Ramos (cell line): ENCODE results near the gene PODXL.

ENCODE experiments used
- in situ Hi-C: fragments of 300-500 bp; cut with MboI; formaldehyde crosslinking; loops from one replicate; pipeline ENCODE4 v1.14.3; 2022; ENCODE audit warnings: low sequenced_read_pairs; ENCODE audit not compliant: unreplicated experiment

PODXL gene

GRCh38 chr7:131556053-131556908, at the start of gene PODXL:
TSS of gene PODXL (minus strand) at chr7:131556628. CDS start at chr7:131556359, 269 bp downstream.
- in situ Hi-C loops = no loop called here

DNA sequence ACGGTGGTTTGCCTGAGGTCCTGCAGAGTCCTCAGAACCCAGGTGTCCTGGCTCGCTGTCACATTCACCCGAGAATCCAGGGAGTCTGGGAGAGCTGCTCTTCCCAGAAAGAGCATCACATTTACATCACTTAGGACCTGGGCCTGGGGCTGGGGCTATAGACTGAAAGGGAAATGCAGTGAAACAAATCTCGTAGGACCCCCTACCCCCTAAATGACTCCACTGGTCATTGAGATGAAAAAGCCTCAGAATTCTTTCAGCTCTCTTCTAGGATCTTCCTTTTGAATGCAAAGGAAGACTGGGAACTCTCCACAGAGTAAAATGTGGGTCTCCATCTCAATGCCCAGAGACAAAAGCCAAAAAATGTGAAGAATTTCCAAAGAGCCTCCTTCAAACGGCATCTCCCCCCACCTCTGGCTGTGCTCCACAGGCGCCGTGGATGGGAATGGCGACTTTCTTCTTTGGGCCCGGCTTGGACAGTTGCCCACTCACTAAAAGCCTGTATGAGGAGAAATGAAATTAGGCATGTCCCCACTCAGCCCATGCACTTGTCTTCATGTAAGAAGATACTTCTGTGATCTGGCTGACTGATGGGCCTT, 49.0 kb upstream of the PODXL start:
- in situ Hi-C loops = no loop called here

- in situ Hi-C loops = no loop called here
Measured at GRCh38 chr7:131604841-131605279, 48.4 kb upstream of the PODXL start.

- in situ Hi-C loops = no loop called here
Measured at GRCh38 chr7:131603932-131604331, 47.5 kb upstream of the PODXL start.

- in situ Hi-C loops = no loop called here
Measured at GRCh38 chr7:131602994-131603372, 46.6 kb upstream of the PODXL start.

- in situ Hi-C loops = no loop called here
Measured at GRCh38 chr7:131602304-131602993, 46.0 kb upstream of the PODXL start.

- in situ Hi-C loops = no loop called here
Measured at GRCh38 chr7:131600085-131600881, 43.9 kb upstream of the PODXL start.

DNA sequence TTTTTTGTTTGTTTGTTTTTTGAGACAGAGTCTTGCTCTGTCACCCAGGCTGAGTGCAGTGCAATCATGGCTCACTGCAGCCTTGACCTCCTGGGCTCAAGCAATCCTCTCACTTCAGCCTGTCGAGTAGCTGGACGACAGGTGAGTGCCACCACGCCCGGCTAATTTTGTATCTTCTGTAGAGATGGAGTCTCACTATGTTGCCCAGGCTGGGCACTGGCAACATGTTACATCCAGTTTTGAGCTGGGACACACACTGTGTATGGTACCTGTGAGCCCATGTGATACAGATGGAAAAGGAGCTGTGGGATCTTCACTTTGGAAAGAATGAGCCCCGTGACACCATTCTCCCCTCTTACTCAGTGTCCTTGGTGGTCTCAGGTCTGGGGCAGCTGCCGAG, 40.4 kb upstream of the PODXL start:
- in situ Hi-C loops = no loop called here

DNA sequence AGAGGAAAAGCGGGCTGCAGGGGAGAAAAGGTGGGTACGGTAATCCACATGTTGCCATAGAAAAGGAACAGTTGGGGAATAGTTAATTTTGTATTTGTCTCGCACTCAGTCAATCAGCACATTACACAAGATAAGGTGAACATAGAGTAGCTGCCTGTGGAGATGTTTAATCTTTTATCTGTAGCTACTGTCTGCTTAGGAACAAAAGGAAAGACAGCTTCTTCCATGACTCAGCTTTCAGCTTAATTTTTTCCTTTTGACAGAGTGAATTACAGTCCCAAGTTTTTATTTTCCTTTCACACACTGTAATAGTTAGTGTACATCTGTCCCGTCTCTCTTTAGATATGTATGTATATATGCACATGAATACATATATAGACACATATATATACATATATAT, 39.3 kb upstream of the PODXL start:
- in situ Hi-C loops = no loop called here

DNA sequence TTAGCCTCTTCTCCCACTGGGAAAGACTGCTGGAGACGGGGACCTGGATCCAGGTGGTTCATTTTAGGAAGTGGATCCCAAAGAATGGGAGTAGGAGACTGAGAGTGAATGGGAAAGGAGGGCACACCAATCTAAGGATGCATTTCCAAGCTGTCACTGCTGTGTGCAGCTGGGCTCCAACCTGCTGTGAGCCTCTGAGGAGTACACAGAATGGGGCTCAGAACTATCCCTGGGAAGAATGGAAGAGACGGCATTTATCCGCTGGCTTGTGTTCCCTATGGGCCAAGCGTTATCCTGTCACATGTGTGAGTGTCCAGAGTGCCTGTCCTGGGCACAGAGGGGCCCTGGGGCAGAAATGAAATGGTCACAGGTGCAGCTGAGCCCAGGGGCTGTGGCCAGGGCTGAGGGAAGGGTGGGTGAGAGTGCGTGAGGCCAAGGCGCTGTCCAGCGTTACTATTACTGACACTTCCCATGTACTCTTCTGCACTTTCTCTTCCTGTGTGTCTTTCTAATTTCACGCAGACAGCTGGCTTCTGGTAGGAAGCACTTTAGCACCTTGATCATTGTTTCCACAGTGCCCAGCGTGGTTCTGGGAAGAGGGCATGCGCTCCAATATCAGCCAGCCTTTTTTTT, 35.4 kb upstream of the PODXL start:
- in situ Hi-C loops = no loop called here

GRCh38 chr7:131587315-131587923, 31.0 kb upstream of the PODXL start:
- in situ Hi-C loops = no loop called here

DNA sequence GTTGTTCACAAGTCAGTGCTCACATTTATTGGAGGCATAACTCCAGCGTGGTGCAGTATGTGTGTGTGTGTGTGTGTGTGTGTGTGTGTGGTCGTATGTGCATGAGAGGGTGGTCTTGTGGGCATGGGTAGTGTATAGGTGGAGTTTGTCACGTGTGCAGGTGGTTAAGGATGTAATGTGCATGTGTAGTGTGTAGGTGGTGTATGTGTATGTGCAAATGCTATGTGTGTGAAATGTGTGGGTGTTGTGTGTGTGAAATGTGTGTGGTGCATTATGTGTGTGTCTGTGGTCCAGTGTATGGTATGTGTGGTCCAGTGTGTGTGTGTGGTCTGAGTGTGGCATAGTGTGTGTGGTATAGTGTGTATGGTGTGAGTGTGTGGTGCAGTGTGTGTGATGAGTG, 30.3 kb upstream of the PODXL start:
- in situ Hi-C loops = no loop called here

DNA sequence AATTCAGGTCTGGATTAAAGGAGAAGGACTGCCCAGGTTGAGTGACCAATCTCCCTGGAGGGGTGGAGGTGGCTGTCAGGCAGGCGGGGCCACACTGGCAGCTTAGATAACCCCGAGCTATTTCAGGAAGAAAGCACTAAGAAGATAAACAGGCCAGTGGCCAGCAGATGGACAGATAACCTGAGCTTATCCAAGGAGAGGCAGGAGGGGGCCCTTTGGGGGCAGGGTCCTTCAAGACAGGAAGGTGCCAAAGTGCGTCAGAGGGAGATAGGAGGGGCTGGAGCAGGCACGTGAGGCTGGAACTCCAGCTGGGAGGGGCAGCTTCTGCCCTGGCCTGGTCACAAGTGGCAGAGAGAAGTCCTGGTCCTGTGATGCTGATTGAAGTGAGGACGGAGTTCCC, 29.8 kb upstream of the PODXL start:
- in situ Hi-C loops = no loop called here

DNA sequence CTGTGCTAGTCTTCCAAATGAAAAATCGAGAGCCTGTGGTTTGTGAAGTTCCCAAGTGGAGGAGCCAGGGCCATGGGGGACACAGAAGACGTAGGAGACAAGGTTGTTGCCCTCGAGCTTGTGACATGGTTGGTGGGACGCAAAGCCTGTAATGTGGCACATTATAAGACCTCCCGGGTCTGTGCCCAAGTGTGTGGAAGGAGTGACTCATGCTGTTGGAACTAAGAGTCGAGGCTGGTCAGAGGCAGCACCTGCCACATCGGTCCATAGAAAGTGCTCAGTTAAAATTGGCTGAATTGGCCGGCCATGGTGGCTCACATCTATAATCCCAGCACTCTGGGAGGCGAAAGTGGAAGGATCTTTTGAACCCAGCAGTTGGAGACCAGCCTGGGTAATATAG, 27.0 kb upstream of the PODXL start:
- in situ Hi-C loops = no loop called here

DNA sequence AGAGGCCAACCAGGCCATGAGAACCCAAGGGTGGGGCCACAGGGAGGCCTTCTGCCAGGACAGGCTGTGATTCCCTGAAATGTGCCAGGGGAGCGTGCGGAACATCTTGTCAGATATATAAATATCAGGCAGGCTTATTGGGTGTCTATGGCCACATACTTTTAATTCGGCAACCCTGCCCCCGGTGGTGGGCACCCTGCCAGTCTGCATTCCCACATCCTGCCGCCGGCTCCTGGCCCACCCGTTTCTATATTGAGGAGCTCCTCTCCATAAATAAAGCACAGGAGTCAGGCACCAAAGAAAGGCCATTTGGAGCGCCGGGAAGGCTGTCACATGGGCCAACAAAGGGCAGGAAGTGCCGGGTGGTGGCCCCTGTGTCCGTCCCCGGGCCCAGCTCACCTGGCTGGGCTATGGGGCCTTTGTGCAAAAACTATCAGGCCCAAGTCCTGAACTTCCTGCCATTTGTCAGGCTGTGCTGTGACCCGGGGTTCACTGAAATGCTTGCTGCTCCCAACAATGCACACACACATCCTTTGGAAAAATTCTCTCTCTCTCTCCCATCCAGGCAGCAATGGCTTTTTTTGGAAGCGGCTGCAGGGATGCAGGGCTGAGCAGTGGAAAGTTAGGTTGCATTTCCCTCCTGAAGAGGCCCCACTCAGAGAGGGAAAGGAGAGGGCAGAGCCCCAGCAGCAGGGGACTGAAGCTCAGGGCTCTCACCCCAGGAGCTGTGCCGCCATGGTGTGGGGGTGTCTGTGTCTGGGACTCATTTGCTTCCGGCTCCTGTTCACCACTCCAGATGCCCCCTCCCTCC, 25.0 kb upstream of the PODXL start:
- in situ Hi-C loops = no loop called here

- in situ Hi-C loops = no loop called here
Measured at GRCh38 chr7:131578602-131579001, 22.2 kb upstream of the PODXL start.

DNA sequence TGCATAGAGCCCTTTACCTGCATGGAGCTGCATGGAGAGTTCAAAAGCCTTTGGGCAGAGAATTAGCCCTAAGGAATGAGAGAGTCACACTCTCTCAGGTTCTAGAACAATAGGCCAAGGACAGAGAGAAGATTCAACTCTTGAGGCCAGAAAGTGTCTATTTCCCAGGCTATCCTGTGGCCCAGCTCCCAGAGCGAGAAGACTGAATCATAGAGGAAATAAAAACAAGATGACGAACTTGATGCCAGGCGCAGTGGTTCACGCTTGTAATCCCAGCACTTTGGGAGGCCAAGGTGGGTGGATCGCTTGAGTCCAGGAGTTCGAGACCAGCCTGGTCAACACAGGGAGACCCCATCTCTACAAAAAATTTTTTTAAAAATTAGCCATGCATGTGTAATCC, 18.3 kb upstream of the PODXL start:
- in situ Hi-C loops = no loop called here

GRCh38 chr7:131570401-131570800, 14.0 kb upstream of the PODXL start:
- in situ Hi-C loops = no loop called here

DNA sequence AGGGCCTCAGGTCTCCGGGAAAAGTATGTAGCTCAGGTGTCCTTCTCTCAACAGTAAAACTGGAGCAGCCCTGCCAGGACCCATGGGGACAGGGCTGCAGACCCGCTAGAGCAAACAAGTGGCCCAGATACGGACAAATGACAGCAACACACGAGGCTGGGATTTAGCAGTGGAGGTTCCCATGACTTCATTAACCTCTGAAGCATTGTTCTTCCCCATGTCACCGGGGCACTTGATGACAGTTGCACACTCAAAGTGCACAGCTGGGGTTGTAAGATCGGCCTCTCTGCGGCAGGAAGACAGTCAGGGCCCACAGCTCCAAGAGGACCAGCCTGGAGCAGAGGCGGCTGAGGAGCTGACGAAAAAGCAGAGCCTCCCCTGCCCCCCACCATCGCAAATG, 12.5 kb upstream of the PODXL start:
- in situ Hi-C loops = no loop called here
